SHP77 (cell line): ENCODE results near the gene ARHGEF12.

Experiments used
- DNase-seq, 2 experiments: peaks; one replicate each; lab custom pipeline; 2025; lab: John Stamatoyannopoulos, UW

Gene ARHGEF12

GRCh38 chr11:120424185-120424969 is 88.2 kb downstream of the ARHGEF12 start:
- no peak for DNase-seq

GRCh38 chr11:120424970-120425332 is 88.7 kb downstream of the ARHGEF12 start:
- DNase-seq, result no peak

DNA sequence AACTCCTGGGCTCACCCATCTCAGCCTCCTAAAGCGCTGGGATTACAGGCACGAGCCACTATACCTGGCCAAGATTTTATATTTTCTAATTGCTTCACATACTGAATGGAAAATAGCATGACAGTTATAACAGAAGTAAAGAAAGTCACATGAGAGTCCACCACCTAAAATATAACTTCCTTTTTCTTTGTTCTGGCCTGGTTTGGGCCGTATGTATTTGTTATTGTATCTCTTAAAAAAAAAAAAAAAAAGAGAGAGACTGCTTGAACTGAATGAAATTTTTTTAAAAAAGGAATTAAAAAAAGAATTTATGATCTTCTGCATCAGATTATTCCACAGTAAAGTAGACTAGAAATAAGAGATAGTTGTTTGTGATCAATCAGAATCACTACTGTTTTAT is 89.3 kb downstream of the ARHGEF12 start:
- DNase-seq, result no peak

GRCh38 chr11:120430146-120430545 is 93.9 kb downstream of the ARHGEF12 start:
- DNase-seq, result no peak

GRCh38 chr11:120431633-120432032 is 95.4 kb downstream of the ARHGEF12 start:
- DNase-seq, result no peak

DNA sequence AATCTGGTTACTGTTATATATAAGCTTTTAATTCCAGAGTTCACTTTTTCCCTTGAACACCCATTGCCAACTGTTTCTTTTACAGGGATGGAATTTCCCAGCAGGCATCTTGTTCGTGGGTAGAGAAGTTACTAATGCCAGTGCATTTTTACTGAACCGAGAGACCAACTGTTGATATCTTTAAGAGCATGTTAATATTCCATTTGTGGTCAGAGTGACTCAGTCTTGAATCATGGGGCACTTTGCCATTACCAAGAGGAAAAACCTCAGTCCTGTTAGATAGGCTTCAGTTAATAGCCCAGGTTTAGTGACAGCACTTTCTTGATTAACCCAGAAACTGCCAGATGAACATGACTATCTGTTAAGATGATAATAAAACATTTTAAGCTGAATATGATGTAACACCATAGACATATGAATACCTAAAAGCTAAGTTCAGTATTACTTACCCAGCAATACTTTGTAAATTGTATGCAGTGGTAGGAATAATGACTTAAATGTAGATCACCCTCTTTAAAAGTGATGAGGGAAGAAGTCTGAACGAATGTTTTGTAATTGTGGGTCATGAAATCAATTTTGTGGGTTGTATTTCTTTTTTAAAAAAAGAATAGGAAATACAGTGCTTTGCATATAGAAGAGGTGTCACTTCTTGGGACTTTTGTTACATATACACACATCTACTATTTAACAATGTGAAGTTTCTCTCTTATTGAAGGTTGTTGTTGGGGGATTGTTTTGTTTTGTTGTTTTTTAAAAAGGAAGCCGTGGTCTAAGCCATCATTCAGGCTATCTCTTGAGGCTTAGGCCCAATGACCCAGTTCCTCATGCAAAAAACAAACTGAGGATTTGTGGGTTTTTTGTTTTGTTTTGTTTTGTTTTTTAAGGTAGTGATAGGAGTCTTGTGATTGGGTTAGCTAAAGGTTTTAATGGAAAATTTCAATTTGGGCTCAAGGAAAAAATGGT is 96.1 kb downstream of the ARHGEF12 start:
- no peak for DNase-seq

DNA sequence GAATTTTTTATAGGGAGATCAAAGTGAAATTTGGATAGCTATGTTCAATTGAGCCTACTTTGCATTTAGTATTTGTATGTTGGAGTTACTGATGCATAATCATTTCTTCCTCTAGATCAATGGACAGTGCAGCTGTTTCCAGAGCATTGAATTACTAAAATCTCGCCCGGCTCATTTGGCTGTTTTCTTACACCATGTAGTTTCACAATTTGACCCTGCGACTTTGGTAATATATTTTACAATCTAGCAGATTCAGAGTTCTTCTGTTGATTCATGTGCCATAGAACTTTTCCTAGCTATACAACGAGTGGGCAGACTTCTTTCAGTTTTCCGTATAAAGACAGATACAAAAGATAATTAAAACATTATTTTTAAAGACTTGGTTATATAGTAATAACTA is 105.4 kb downstream of the ARHGEF12 start:
- DNase-seq, result no peak

- no peak for DNase-seq
Observed at GRCh38 chr11:120442031-120442430, 105.8 kb downstream of the ARHGEF12 start.

GRCh38 chr11:120446802-120447201 is 110.6 kb downstream of the ARHGEF12 start:
- DNase-seq, result no peak

DNA sequence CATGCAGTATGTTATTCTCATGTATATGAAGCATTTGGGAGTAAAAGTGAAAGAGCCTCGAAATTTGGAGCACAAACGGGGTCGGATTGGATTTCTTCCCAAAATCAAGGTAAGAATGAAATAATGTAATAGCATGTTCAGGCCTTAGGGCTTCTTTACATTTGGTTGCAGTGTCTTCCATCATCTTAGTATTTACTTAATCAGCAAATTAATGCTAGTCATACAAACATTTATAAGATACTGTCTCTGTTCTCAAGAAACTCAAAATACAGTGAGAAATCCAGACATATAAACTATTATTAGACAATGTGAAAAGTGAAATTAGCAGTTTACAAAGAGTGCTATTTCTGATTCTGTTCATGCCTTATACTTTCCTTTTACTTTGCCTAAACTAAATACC is 112.0 kb downstream of the ARHGEF12 start:
- DNase-seq, result no peak

DNA sequence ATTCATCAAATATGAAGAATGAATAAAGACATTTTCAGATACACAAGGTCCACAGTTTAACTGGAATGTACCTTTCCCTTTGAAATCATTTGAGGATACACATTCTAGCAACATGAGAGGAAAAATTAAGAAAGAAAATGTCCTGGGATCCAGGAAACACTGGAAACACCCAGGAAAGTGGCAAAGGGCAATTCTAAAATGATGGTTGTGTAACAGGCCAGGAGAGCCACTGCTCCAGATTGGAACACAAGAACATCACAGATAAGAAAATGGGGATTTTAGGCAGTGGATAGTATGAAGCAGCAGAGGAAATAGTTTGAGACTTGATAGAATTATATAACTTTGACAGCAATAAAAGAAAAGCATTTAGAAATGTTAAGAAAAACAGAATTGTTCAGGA is 119.3 kb downstream of the ARHGEF12 start:
- DNase-seq, result no peak

- no peak for DNase-seq
Observed at GRCh38 chr11:120457996-120458395, 121.8 kb downstream of the ARHGEF12 start.

DNA sequence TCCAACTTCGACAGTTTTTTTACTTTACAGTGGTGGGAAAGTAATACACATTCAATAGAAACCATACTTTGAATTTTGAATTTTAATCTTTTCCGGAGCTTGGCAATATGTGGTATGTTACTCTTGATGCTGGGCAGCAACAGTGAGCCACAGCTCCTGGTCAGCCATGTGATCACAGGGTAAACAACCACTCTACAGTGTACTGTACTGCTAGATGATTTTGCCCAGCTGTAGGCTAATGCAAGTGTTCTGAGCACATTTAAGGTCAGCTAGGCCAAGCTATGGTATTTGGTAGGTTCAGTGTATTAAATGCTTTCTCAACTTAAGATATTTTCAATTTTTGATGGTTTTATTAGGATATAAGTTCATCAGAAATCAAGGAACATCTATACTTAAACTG is 126.6 kb downstream of the ARHGEF12 start:
- DNase-seq, result no peak

GRCh38 chr11:120465921-120466534 is 129.8 kb downstream of the ARHGEF12 start:
- DNase-seq, result no peak

GRCh38 chr11:120467627-120468026 is 131.4 kb downstream of the ARHGEF12 start:
- no peak for DNase-seq

DNA sequence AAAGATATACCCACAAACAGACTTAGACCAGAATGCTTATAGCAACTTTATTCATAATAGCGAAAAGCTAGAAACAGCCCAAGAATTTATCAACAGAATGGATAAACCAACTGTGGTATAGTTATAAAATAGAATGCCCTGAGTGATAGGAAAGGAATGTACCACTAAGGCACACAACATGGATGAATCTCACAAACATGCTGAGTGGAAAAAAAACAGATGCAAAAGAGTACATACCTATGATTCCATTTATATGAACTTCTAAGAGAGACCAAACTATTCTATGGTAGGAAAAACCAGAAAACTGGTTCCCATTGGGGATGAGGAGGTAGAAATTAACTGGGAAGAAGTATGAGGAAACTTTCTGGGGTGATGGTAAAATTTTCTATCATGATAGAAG is 134.9 kb downstream of the ARHGEF12 start:
- no peak for DNase-seq

GRCh38 chr11:120471994-120472393 is 135.8 kb downstream of the ARHGEF12 start:
- DNase-seq, result no peak

DNA sequence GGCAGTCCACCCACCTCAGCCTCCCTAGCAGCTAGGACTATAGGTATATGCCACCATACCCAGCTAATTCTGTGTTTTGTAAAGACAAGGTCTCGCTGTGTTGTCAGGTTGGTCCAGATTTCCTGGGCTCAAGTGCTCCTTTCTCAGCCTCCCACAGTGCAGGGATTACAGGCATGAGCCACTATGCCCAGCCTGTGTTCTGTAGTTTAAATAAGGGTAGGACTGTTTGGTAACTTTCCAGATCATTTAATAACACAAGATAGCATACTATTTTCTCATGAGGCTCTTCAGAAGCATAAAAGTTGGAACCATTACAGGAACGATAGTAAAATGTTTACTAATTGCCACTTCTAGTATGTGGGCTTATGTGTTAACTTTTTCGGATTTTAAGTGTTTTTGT is 137.3 kb downstream of the ARHGEF12 start:
- DNase-seq, result no peak

DNA sequence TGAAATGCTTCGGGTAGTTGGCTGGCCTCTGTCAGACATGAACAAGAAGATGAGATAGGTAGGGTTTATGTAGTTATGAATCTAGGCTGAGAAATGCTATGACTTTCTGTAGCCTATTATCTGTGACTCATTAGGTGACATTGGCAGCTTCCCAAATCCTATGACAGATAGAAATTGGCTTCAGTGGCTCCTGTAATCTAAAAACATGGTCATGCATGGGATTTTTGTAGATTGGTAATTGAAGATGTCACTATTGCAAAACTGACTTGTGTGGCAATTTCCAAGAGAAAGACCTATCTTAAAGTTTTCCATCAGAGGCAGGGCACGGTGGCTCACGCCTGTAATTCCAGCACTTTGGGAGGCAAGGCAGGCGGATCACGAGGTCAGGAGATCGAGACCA is 145.9 kb downstream of the ARHGEF12 start:
- no peak for DNase-seq

GRCh38 chr11:120484722-120485121 is 148.5 kb downstream of the ARHGEF12 start:
- no peak for DNase-seq

DNA sequence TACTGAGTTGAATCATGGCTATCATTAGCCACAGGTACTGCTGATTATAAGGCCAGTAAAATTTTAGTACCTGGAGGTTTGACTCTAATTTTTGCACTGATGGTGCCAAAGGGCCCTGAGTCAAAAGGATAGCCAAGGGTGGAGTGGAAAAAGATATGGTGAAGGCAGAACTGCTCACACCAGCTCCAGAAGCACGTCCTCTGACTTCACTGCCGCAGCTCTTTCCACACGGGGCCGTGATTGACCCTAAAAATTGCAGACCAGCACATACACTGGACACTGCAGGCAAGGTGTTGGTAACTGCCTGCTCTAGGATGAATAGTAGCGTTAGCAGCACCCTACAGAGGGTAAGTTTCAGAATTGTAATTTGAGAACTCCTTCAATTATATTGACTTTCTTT is 149.9 kb downstream of the ARHGEF12 start:
- DNase-seq, result no peak

- no peak for DNase-seq
Observed at GRCh38 chr11:120489799-120490198, 153.6 kb downstream of the ARHGEF12 start.

GRCh38 chr11:120492486-120492885 is 156.3 kb downstream of the ARHGEF12 start:
- no peak for DNase-seq
